AG04450 (cell line): ENCODE results near the gene OGA. TPM values are rescaled to one million over a fixed set of nuclear protein-coding genes. Genes with fewer than 3 reads are reported as not detected.

Source experiments
- CTCF ChIA-PET: fragments of 300-600, 350-600 bp; formaldehyde crosslinking; extraction: SDS; loops from one replicate; lab custom pipeline; 2022; ENCODE audit warnings: antibody characterized with exemption, inconsistent platforms; lab: Charles Lee
- POLR2A ChIA-PET: fragments of 350-600 bp; formaldehyde crosslinking; extraction: SDS; loops from one replicate; lab custom pipeline; 2021; ENCODE audit warnings: antibody characterized with exemption, inconsistent platforms; lab: Yijun Ruan, JAX
- DNase-seq: peaks from one replicate; pipeline ENCODE4 v3.0.0-alpha.2; 2011; ENCODE audit warnings: low read depth, low spot score
- H3K27ac ChIP-seq: one replicate; pipeline ENCODE4 v1.5.1; 2012; ENCODE audit warnings: low read depth, low read length, control low read depth
- H3K27me3 ChIP-seq: one replicate; pipeline ENCODE4 v1.6.0; 2012; ENCODE audit warnings: low read length; ENCODE audit not compliant: control insufficient read depth, insufficient read depth
- H3K4me3 ChIP-seq: 2 replicates; pipeline ENCODE4 v1.5.1; 2011; ENCODE audit warnings: mild to moderate bottlenecking, low read depth, low read length, control low read depth
- H3K9me3 ChIP-seq: 2 replicates; pipeline ENCODE4 v1.5.1; 2012; ENCODE audit warnings: low read length; ENCODE audit not compliant: control insufficient read depth, insufficient read depth
- polyA plus RNA-seq: library from polyadenylated mRNA; depleted of rRNA; stranded (reverse); fragments of >200 nt; gene quantifications from 2 replicates; pipeline ENCODE4 v1.2.3, GENCODE V29; 2011
- TF ChIP-seq, protein P1 (sequence below): IDR thresholded peaks from 2 replicates; pipeline ENCODE4 v1.5.1; 2011; ENCODE audit warnings: low read depth, low read length, control low read depth, inconsistent platforms

OGA gene
- polyA plus RNA-seq, 1 experiment: 82.6 TPM

DNA sequence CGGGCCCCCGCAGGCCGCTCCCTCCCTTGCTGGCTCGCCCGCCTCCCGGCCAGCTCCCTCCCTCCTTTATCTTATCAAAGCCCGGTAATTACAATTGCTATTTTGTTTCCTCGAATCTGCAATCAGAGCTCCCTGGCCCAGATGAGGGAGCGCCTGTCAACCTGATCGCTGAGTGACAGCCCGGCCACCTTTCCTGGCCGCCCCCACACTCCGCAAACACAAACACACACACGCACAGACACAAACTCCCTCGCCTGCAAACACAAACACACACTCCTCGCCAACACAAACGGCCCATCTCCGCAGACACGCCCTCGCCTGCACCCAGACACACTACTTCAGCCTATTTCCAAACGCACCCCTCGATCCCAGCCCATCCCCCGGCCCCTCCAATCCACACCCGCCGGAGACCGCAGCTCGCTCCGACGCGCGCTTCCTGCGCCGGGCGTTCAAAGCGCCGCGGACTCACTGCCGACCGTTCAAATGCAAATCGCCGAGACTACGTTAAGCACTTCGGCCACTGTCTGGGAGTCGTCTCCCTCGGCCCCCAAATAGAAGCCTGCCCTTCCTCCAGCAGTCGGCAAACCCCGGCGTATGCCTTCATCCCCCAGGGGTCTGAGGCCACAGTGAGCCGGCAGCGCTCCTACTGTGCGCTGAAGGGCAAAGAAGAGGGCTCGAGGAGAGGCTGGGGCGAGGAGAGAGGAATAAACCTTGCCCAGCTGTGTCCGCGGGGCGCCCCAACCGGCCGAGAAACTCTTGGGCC, 39.3 kb downstream of the OGA start:
- ChIA-PET POLR2A (interaction anchor here (0.6 to 0.9 kb wide), 2 partner anchors 24 to 176 kb away, joined by 4 to 5 read pairs; no protein-coding TSS in a partner anchor), CTCF (interaction anchor here (0.6 to 1.9 kb wide), 3 partner anchors 18 to 565 kb away, joined by 3 to 7 read pairs (median 7); no protein-coding TSS in a partner anchor)
- peaks cover 36% of the 10 kb centered on the region for H3K27me3 ChIP-seq
- H3K4me3 ChIP-seq: peak overlapping the region; percentile 17; the same call in 1 of the 2 replicates
- H3K9me3 ChIP-seq: no peaks in the 10 kb centered on the region; the same call in 1 of the 2 replicates
- TF ChIP-seq, protein P1, sequence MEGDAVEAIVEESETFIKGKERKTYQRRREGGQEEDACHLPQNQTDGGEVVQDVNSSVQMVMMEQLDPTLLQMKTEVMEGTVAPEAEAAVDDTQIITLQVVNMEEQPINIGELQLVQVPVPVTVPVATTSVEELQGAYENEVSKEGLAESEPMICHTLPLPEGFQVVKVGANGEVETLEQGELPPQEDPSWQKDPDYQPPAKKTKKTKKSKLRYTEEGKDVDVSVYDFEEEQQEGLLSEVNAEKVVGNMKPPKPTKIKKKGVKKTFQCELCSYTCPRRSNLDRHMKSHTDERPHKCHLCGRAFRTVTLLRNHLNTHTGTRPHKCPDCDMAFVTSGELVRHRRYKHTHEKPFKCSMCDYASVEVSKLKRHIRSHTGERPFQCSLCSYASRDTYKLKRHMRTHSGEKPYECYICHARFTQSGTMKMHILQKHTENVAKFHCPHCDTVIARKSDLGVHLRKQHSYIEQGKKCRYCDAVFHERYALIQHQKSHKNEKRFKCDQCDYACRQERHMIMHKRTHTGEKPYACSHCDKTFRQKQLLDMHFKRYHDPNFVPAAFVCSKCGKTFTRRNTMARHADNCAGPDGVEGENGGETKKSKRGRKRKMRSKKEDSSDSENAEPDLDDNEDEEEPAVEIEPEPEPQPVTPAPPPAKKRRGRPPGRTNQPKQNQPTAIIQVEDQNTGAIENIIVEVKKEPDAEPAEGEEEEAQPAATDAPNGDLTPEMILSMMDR: no peak
- DNase-seq: no peak
- H3K27ac ChIP-seq: no peak overlapping the region

- Histone ChIP-seq H3K27me3 (peaks cover 43% of the 10 kb centered on the region), H3K9me3 (no peaks in the 10 kb centered on the region; the same call in 1 of the 2 replicates), H3K27ac (no peak overlapping the region), H3K4me3 (no peak overlapping the region)
- POLR2A ChIA-PET: interaction anchor here (0.6 to 0.9 kb wide), 2 partner anchors 23 to 175 kb away, joined by 4 to 5 read pairs; no protein-coding TSS in a partner anchor
- TF ChIP-seq, protein P1: no peak
- DNase-seq: no peak
- CTCF ChIA-PET: interaction anchor here (0.6 to 1.9 kb wide), 3 partner anchors 17 to 564 kb away, joined by 3 to 7 read pairs (median 7); no protein-coding TSS in a partner anchor
These were observed 40.0 kb downstream of the OGA start for GRCh38 chr10:101778151-101778780.

DNA sequence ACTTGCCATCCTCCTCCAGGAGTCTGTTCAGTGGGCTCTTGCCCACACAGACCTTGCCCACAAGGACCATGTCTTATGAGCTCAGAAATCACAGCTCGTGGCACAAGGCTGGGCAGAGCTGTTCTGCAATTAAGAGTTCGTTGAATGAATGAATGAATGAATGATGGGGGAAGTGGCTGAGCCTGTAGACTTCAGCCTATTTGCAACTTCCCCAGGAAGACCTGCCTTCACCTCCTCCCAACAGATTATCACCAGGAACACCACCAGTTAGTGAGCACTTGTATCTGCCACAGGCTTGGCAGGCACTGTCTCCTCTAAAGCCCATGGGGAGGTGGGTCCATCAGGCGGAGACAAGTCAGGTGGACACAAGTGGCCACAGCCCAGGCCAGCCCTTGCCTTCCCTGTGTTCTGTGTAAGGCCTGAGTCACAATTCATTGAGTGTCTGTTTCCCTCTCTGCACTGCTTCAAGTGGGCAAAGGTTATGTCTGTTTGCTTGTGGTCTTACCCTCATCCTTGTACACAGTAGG, 40.6 kb downstream of the OGA start:
- ChIA-PET CTCF (no interaction called here), POLR2A (no interaction called here)
- peaks cover 48% of the 10 kb centered on the region for H3K27me3 ChIP-seq
- DNase-seq: no peak
- H3K27ac ChIP-seq: no peak overlapping the region
- H3K4me3 ChIP-seq: no peak overlapping the region
- TF ChIP-seq, protein P1: no peak
- H3K9me3 ChIP-seq: no peaks in the 10 kb centered on the region; the same call in 1 of the 2 replicates

- Histone ChIP-seq H3K4me3 (no peak overlapping the region), H3K27me3 (peaks cover 62% of the 10 kb centered on the region), H3K9me3 (no peaks in the 10 kb centered on the region; the same call in 1 of the 2 replicates), H3K27ac (no peak overlapping the region)
- POLR2A ChIA-PET: no interaction called here
- DNase-seq: no peak
- CTCF ChIA-PET: no interaction called here
- TF ChIP-seq, protein P1: no peak
These were observed 42.0 kb downstream of the OGA start for GRCh38 chr10:101776161-101776817.
